Cardiac muscle cell (in vitro differentiated cells and primary cell): ENCODE data around the gene PEX14. TPM values are rescaled to one million over a fixed set of nuclear protein-coding genes. Genes with fewer than 3 reads are reported as not detected.
A peak's percentile ranks its signal among the peaks of the same experiment; 100 is the strongest.

Experiments used
- DNase-seq, 2 donors: peaks; one replicate each; pipeline versions ENCODE4 v3.0.0 to v3.0.0-alpha.2; 2010 to 2017; ENCODE audit warnings: low read depth in 1 of 2, low spot score in 1 of 2
- H3K27ac ChIP-seq: fragments of 200-600 bp; sonication (generic); 2 replicates; pipeline ENCODE4 v1.5.1; 2016
- H3K27me3 ChIP-seq: fragments of 200-600 bp; sonication (generic); 2 replicates; pipeline ENCODE4 v1.6.0; 2016; ENCODE audit warnings: control low read depth
- H3K36me3 ChIP-seq: fragments of 200-600 bp; sonication (generic); 2 replicates; pipeline ENCODE4 v1.5.1; 2016; ENCODE audit warnings: control low read depth
- H3K4me1 ChIP-seq: fragments of 200-600 bp; sonication (generic); 2 replicates; pipeline ENCODE4 v1.8.1; 2017; ENCODE audit warnings: low read depth, mild to moderate bottlenecking, mixed run types
- H3K4me3 ChIP-seq: fragments of 200-600 bp; sonication (generic); 2 replicates; pipeline ENCODE4 v1.5.1; 2016; ENCODE audit warnings: mild to moderate bottlenecking
- H3K9me3 ChIP-seq: fragments of 200-600 bp; sonication (generic); 2 replicates; pipeline ENCODE4 v1.5.1; 2017; ENCODE audit warnings: low read depth, mild to moderate bottlenecking, control low read depth
- CTCF ChIP-seq: IDR thresholded peaks from 2 replicates; pipeline ENCODE4 v1.5.1; 2012; ENCODE audit warnings: low read depth, mild to moderate bottlenecking, low read length
- polyA plus RNA-seq: library from polyadenylated mRNA; unstranded; fragments of >200 nt; fragmentation: Nextera tagmentation; extraction: Ambion mirVana; gene quantifications from 2 replicates; pipeline ENCODE4 v1.2.1, GENCODE V29; 2016
- total RNA-seq: library from RNA; depleted of rRNA; stranded (reverse); fragments of >200 nt; gene quantifications from 2 replicates; pipeline ENCODE4 v1.2.3, GENCODE V29; 2016

Gene PEX14
- total and polyA plus RNA-seq, 2 experiments from 2014 or later: 25.0 to 32.1 TPM

GRCh38 chr1:10635085-10635896, 160.5 kb downstream of the PEX14 start:
- H3K27me3 ChIP-seq: peaks cover 11% of the 10 kb centered on the region
- no peaks in the 10 kb centered on the region for H3K9me3 ChIP-seq
- H3K4me1 ChIP-seq: peaks cover 21% of the 10 kb centered on the region
- peak overlapping the region; percentile 11 for H3K27ac ChIP-seq
- DNase-seq: peak in 1 of 2 donors; percentile 16
- TF ChIP-seq CTCF: no peak
- H3K36me3 ChIP-seq: peaks cover 6% of the 10 kb centered on the region
- no peak overlapping the region for H3K4me3 ChIP-seq

- Histone ChIP-seq H3K36me3 (peaks cover 8% of the 10 kb centered on the region), H3K27ac (peak overlapping the region; percentile 11), H3K9me3 (no peaks in the 10 kb centered on the region), H3K27me3 (peaks cover 11% of the 10 kb centered on the region), H3K4me1 (peaks cover 16% of the 10 kb centered on the region), H3K4me3 (no peak overlapping the region)
- TF ChIP-seq CTCF: no peak
- no peak for DNase-seq
Measured at GRCh38 chr1:10635992-10636391, 161.2 kb downstream of the PEX14 start.

- no peak overlapping the region for H3K27ac ChIP-seq
- no peaks in the 10 kb centered on the region for H3K9me3 ChIP-seq
- peaks cover 11% of the 10 kb centered on the region for H3K36me3 ChIP-seq
- peaks cover 11% of the 10 kb centered on the region for H3K27me3 ChIP-seq
- DNase-seq: no peak
- peaks cover 2% of the 10 kb centered on the region for H3K4me1 ChIP-seq
- TF ChIP-seq CTCF: no peak
- H3K4me3 ChIP-seq: no peak overlapping the region
Measured at GRCh38 chr1:10637400-10637799, 162.7 kb downstream of the PEX14 start.

GRCh38 chr1:10637834-10638558, 163.2 kb downstream of the PEX14 start:
- Histone ChIP-seq H3K4me3 (no peak overlapping the region), H3K27ac (no peak overlapping the region), H3K27me3 (peaks cover 11% of the 10 kb centered on the region), H3K9me3 (no peaks in the 10 kb centered on the region), H3K4me1 (no peaks in the 10 kb centered on the region), H3K36me3 (peaks cover 17% of the 10 kb centered on the region)
- no peak for TF ChIP-seq CTCF
- DNase-seq: no peak

GRCh38 chr1:10638559-10639005, 163.8 kb downstream of the PEX14 start:
- DNase-seq: no peak
- TF ChIP-seq CTCF: no peak
- Histone ChIP-seq H3K4me1 (no peaks in the 10 kb centered on the region), H3K4me3 (no peak overlapping the region), H3K27ac (no peak overlapping the region), H3K36me3 (peaks cover 22% of the 10 kb centered on the region), H3K9me3 (no peaks in the 10 kb centered on the region), H3K27me3 (peaks cover 11% of the 10 kb centered on the region)
